SK-N-SH (cell line): ENCODE data around the gene SRP19.

Experiments
- TEAD4 ChIP-seq: IDR thresholded peaks from 2 replicates; pipeline ENCODE4 v1.4.0; 2012; ENCODE audit warnings: mild to moderate bottlenecking, borderline replicate concordance; ENCODE audit not compliant: insufficient read depth
- TF ChIP-seq, protein P1 (sequence below): fragments of 200-600 bp; sonication (generic); IDR thresholded peaks from 2 replicates; pipeline ENCODE4 v1.6.1; 2017; ENCODE audit warnings: antibody characterized with exemption, mild to moderate bottlenecking, moderate library complexity

DNA sequence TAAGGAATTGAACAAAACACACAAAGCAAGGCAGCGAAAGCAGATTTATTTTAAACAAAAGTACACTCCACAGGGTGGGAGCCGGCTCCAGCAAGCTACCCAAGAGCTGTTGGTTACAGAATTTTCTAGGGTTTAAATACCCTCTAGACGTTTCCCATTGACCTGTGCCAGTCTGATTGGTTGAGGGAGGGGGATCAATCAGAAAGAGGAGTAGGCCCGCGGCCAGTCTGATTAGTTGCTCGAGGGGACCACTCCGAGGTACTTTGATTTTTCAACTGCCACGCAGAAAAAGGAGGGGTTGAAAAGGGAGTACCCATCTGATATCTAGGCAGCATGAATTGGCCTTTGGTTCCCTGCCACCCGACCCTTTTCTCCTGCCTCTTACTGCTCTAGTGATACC, 998 bp downstream of the SRP19 start:
- TF ChIP-seq, protein P1, sequence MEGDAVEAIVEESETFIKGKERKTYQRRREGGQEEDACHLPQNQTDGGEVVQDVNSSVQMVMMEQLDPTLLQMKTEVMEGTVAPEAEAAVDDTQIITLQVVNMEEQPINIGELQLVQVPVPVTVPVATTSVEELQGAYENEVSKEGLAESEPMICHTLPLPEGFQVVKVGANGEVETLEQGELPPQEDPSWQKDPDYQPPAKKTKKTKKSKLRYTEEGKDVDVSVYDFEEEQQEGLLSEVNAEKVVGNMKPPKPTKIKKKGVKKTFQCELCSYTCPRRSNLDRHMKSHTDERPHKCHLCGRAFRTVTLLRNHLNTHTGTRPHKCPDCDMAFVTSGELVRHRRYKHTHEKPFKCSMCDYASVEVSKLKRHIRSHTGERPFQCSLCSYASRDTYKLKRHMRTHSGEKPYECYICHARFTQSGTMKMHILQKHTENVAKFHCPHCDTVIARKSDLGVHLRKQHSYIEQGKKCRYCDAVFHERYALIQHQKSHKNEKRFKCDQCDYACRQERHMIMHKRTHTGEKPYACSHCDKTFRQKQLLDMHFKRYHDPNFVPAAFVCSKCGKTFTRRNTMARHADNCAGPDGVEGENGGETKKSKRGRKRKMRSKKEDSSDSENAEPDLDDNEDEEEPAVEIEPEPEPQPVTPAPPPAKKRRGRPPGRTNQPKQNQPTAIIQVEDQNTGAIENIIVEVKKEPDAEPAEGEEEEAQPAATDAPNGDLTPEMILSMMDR, result no peak
- TF ChIP-seq TEAD4, result no peak
